Measurements from ENCODE around the gene EFCAB10.
"Not testable (repeated sequence)": the region's sequence is repeated elsewhere in the genome, so short reads cannot be mapped to it uniquely, and the experiment has no call there.

Gene EFCAB10

DNA sequence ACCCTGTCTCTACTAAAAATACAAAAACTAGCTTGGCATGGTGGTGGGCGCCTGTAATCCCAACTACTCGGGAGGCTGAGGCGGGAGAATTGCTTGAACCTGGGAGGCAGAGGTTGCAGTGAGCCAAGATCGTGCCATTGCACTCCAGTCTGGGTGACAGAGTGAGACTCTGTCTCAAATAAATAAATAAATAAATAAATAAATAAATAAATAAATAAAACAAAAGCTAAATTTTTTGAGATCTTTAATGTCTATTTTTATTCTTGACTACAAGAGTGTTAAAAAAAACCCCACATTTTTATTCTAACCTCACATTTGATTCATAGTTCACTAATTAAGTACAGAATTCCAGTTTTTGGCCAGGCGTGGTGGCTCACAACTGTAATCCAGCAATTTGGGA is 53.6 kb downstream of the EFCAB10 start:
- DNase-seq, result not testable (repeated sequence)

DNA sequence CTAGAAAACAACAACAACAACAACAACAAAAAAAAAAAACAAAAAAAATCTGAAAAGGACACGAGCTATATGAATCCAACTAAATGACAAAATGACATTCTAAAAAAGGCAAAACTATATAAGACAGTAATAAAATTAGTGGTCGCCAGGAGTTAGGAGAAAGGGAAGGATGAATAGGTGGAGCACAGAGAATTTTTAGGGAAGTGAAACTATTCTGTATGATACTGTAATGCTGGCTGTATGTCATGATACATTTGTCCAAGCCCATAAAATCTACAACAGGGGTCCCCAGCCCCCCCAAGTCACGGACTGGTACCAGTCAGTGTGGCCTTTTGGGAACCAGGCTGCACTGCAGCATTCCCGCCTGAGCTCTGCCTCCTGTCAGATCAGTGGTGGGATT is 56.5 kb downstream of the EFCAB10 start:
- no peak for DNase-seq

DNA sequence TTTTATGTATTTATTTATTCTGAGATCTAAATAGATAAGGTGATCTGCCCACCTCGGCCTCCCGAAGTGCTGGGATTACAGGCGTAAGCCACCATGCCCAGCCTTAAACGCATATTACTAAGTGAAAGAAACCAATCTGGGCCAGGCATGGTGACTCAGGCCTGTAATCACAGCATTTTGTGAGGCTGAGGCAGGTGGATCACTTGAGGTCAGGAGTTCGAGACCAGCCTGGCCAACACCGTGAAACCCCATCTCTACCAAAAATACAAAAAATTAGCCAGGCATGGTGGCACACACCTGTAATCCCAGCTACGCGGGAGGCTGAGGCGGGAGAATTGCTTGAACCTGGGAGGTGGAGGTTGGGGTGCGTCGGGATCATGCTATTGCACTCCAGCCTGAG is 56.9 kb downstream of the EFCAB10 start:
- DNase-seq, result not testable (repeated sequence)

DNA sequence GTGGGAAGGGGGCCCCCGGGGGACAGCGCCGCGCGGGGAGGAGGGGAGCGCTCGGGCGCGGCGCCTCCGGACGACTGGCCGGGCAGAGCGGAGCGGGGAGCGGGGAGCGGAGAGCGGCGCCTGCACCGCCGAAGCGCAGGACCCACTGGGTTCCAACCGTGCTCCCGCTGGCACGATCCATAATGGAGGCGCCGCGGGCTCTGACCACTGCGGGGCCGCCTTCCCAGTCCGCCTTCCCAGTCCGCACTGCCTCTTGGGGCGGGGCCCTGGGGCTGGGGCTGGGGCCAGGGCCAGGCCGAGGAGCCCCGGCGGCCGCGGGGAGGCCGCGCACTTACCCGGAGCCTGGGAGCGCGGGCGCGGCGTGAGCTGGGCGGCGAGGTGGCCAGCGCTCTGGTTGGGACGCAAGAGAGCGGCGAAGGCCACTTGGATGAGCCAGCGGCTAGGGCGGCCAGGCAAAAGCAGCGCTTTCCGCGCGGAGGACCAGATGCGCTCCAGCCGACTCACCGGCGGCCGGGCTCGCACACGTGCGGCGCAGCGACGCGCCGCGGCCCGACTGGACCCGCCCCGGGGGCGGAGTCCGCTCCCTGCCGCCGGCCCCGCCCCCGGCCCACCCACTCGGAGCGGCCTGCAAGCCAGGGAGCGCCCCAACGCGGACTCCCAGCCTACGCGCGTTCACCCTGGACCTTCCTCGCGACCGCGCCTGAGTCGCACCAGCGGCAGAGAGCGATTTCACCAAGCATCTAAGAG is 59.4 kb downstream of the EFCAB10 start, which contains the start of gene PUS7:
Gene PUS7, minus strand, starts transcription at position 555 of the 747 bp plus-strand sequence. CDS start 13,759 bp downstream, outside the sequence.
- peak; percentile 93 for DNase-seq

DNA sequence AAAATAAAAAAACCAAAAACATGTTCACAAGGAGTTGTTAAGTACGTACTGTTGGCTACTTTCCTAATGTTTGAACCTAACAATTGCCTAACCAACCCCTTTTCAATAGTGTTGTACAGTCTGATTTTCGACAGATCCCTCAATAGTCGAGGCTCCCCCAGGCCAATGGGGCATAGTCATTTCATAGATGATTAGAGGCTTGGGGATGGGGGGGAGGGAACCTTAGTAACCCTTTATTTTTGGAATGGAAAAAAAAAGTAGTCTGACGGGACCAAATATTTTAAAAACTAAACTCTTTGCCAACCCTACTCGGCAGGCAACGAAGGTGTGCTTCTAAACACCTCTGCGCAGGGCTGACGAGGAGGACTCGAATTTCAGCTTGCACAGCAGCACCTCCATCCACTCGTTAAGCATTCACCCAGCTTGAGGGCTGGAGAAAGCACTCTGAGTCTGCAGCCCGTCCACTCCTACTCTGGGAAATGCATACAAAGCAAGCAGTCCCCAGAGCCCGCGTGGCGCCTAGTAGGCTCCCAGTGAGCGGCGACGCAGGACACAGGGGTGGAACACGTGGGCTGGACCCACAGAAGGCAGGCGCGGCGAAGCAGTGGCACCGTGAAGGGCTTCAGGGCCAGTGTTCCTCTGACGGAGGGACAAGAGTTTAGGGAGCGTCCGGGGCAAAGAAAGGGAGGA is 60.1 kb downstream of the EFCAB10 start:
- DNase-seq, result peak; percentile 84

DNA sequence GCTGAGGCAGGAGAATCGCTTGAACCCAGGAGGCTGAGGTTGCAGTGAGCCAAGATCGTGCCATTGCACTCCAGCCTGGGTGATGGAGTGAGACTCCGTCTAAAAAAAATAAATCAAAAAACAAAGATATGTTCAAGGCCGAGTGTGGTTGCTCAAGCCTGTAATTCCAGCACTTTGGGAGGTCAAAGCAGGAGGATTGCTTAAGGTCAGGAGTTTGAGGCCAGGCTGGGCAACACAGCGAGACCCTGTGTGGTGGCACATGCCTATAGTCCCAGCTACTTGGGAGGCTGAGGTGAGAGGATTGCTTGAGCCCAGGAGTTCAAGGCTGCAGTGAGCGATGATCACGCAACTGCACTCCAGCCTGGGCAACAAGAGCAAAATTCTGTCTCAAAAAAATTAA is 60.7 kb downstream of the EFCAB10 start:
- DNase-seq, result not testable (repeated sequence)

DNA sequence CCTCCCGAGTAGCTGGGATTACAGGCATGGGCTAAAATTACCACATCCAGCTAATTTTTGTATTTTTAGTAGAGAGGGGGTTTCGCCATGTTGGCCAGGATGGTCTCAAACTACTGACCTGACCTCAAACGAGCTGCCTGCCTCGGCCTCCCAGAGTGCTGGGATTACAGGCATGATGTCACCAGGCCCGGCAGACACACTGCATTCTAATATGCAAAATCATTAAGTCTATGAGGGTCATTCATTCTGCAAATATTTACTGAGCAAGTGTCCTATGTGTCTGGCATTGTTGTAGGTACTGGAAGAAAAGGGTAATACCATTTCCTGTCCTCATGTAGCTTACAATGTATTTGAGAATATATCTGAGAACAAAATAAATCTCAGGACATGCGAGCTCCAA is 61.9 kb downstream of the EFCAB10 start:
- no peak for DNase-seq

DNA sequence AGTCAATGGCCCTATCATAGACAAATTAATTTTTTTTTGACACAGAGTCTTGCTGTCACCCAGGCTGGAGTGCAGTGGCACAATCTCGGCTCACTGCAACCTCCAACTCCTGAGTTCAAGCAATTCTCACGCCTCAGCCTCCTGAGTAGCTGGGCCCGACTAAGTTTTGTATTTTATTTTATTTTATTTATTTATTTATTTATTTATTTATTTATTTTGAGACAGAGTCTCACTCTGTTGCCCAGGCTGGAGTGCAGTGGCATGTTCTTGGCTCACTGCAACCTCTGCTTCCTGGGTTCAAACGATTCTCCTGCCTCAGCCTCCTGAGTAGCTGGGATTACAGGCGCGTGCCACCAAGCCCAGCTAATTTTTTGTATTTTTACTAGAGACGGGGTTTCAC is 65.7 kb downstream of the EFCAB10 start:
- not testable (repeated sequence) for DNase-seq
